Fibroblast of skin of right quadriceps (primary cell): ENCODE measurements around the gene TMEM209.

Experiments used
- DNase-seq: peaks from one replicate; pipeline ENCODE4 v3.0.0-alpha.2; 2013

The TMEM209 gene

DNA sequence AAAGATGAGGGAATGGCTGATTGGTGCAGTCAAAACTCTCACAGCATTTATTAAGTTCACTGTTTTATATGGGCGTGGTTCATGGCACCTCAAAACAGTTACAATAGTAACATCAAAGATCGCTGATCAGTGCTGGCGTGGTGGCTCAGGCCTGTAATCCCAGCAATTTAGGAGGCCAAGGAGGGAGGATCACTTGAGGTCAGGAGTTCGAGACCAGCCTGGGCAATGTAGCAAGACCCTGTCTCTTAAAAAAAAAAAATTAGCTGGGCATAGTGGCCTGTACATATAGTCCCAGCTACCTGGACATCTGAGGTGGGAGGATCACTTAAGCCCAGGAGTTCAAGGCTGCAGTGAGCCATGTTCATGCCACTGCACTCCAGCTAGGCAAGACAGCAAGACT lies 86.4 kb downstream of the TMEM209 start:
- no peak for DNase-seq

DNA sequence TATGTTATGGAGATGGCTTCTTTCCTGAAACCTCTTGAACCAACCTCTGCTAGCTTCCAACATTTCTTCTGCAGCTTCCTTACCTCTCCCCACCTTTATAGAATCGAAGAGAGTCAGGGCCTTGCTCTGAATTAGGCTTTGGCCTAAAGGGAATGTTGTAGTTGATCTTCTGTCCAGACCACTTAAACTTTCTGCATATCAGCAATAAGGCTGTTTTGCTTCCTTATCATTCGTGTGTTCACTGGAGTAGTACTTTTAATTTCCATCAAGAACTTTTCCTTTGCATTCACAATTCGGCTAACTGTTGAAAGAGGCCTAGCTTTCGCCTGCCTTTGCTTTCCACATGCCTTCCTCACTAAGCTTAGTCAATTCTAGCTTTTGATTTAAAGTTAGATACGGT lies 86.9 kb downstream of the TMEM209 start:
- no peak for DNase-seq

DNA sequence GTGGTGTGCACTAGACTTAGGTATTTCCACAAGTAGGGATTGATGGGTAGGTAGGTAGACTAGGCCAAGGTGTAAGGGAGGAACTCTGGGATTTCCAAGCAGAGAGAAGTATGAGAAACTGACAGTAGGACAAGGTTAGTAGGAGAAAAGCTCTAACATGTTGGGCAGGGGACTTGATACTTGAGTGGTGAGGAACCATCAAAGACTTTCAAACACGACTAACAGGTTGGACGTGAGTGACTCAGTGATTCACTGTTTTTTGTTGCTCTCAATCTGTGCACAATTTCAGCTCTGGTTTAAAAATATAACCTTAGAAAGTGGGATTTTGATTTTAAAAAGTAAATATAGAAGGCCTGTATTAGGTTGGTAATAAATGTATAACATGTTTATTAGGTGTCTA lies 90.4 kb downstream of the TMEM209 start:
- DNase-seq: no peak
